Renal cortical epithelial cell (primary cell): ENCODE measurements around the gene CBX8. TPM values are rescaled to one million over a fixed set of nuclear protein-coding genes. Genes with fewer than 3 reads are reported as not detected.

Source experiments
- DNase-seq: peaks from one replicate; pipeline ENCODE4 v3.0.0-alpha.2; 2011; ENCODE audit warnings: low read depth
- total RNA-seq: library from RNA; depleted of rRNA; stranded (reverse); fragments of >200 nt; gene quantifications from 2 replicates; pipeline ENCODE4 v1.2.3, GENCODE V29; 2014

Gene CBX8
- total RNA-seq, 1 donor from 2014 or later = 7.8 TPM

- no peak for DNase-seq
Measured at GRCh38 chr17:79792984-79793923, 3.6 kb downstream of the CBX8 start.

- DNase-seq = no peak
Measured at GRCh38 chr17:79792341-79792871, 4.5 kb downstream of the CBX8 start.

GRCh38 chr17:79791735-79792161 lies 5.1 kb downstream of the CBX8 start:
- no peak for DNase-seq

- no peak for DNase-seq
Measured at GRCh38 chr17:79790805-79791734, 5.8 kb downstream of the CBX8 start.

- no peak for DNase-seq
Measured at GRCh38 chr17:79789943-79790804, 6.7 kb downstream of the CBX8 start.

- no peak for DNase-seq
Measured at GRCh38 chr17:79788989-79789942, 7.6 kb downstream of the CBX8 start.

- DNase-seq = no peak
Measured at GRCh38 chr17:79788455-79788854, 8.4 kb downstream of the CBX8 start.

- DNase-seq = no peak
Measured at GRCh38 chr17:79786930-79787643, 9.8 kb downstream of the CBX8 start.

- DNase-seq = no peak
Measured at GRCh38 chr17:79785900-79786810, 10.7 kb downstream of the CBX8 start.

- no peak for DNase-seq
Measured at GRCh38 chr17:79785017-79785899, 11.6 kb downstream of the CBX8 start.

- no peak for DNase-seq
Measured at GRCh38 chr17:79784353-79785016, 12.4 kb downstream of the CBX8 start.

- no peak for DNase-seq
Measured at GRCh38 chr17:79783891-79784290, 13.0 kb downstream of the CBX8 start.

GRCh38 chr17:79781736-79782575 lies 14.9 kb downstream of the CBX8 start:
- no peak for DNase-seq

- DNase-seq = no peak
Measured at GRCh38 chr17:79781012-79781650, 15.7 kb downstream of the CBX8 start.

GRCh38 chr17:79779661-79780365 lies 17.1 kb downstream of the CBX8 start:
- DNase-seq = no peak
